Breast epithelium (tissue), 3 donors: ENCODE results near the gene THBD.

ENCODE experiments used
- POLR2A ChIP-seq: fragments of 450-650 bp; IDR thresholded peaks from one replicate; pipeline ENCODE4 v1.6.1; 2016; ENCODE audit warnings: antibody characterized with exemption, mild to moderate bottlenecking, moderate library complexity
- POLR2AphosphoS5 ChIP-seq, 3 donors: sonication (generic); formaldehyde crosslinking; IDR thresholded peaks; one replicate each; pipeline ENCODE4 v1.6.1; 2017; ENCODE audit warnings: antibody characterized with exemption in 3 of 3
- TF ChIP-seq, protein P1 (sequence below), 3 donors: fragments of 450-650 bp; IDR thresholded peaks; one replicate each; pipeline ENCODE4 v1.5.1; 2016 to 2017; ENCODE audit warnings: antibody characterized with exemption in 3 of 3, mild to moderate bottlenecking in 3 of 3, moderate library complexity in 3 of 3

DNA sequence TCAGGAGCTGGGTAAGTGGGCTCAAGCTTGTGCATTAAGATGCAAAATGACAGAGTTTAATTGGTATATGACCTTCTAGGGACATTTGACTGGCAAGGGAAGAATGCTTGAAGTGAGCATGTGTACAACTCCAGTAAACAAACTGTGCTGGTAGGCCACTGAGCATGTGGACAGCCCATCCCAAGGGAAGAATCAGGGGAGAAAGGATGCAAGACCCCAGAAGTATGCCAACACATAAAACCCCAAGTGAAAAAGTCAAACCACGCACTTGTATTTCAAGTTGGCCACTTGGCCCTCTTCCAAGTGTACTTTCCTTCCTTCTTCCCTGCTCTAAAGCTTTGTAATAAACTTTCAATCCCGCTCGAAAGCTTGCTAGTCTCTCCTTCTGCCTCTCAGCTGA lies 10.4 kb upstream of the THBD start:
- TF ChIP-seq, protein P1, sequence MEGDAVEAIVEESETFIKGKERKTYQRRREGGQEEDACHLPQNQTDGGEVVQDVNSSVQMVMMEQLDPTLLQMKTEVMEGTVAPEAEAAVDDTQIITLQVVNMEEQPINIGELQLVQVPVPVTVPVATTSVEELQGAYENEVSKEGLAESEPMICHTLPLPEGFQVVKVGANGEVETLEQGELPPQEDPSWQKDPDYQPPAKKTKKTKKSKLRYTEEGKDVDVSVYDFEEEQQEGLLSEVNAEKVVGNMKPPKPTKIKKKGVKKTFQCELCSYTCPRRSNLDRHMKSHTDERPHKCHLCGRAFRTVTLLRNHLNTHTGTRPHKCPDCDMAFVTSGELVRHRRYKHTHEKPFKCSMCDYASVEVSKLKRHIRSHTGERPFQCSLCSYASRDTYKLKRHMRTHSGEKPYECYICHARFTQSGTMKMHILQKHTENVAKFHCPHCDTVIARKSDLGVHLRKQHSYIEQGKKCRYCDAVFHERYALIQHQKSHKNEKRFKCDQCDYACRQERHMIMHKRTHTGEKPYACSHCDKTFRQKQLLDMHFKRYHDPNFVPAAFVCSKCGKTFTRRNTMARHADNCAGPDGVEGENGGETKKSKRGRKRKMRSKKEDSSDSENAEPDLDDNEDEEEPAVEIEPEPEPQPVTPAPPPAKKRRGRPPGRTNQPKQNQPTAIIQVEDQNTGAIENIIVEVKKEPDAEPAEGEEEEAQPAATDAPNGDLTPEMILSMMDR (IDR thresholded peaks at IDR 0.05): no peak
- TF ChIP-seq POLR2A (no peak), POLR2AphosphoS5 (IDR thresholded peaks at IDR 0.05) (no peak)
